ENCODE results near the gene ARF3. TPM values are rescaled to one million over a fixed set of nuclear protein-coding genes. Genes with fewer than 3 reads are reported as not detected.

Gene ARF3
- polyA plus RNA-seq, 2 of the 4 experiments (the other 2 are of a cell fraction), result 138 to 287 TPM

- POLR2A ChIA-PET, result interaction anchor here (1.4 kb wide), 1 partner anchor 11 kb away, joined by 5 read pairs; the partner anchor contains the start of gene ARF3
- H3K4me2 ChIP-seq, result no peak overlapping the region
- H3K9me3 ChIP-seq, result no peaks in the 10 kb centered on the region
- ATAC-seq (no peak), FAIRE-seq (no peak), DNase-seq (ENCODE audit: low read depth in 1 of 2, low spot score in 1 of 2) (no peak)
- H3K4me1 ChIP-seq, result no peaks in the 10 kb centered on the region
- no peak for TF ChIP-seq ZNF302 (CRISPR knock-in tag; IDR thresholded peaks at IDR 0.05)
- no peak for TF ChIP-seq NPAS2 (CRISPR knock-in tag; IDR thresholded peaks at IDR 0.05; ENCODE audit: borderline replicate concordance)
- no peak for TF ChIP-seq RAD21 (conservative IDR thresholded peaks at IDR 0.05 in 1 of 2, IDR thresholded peaks at IDR 0.05 in 1 of 2)
- no peak for TF ChIP-seq JUN (IDR thresholded peaks at IDR 0.05)
- TF ChIP-seq FOSL2 (IDR thresholded peaks at IDR 0.05), result no peak
- no peak for TF ChIP-seq FOSL2 (CRISPR knock-in tag; IDR thresholded peaks at IDR 0.05)
- TF ChIP-seq KDM5A (IDR thresholded peaks at IDR 0.05), result no peak
- TF ChIP-seq CEBPB (IDR thresholded peaks at IDR 0.05), result no peak
- no peak for TF ChIP-seq CHD2 (IDR thresholded peaks at IDR 0.05; ENCODE audit: low read length, partially characterized antibody)
- no peak for TF ChIP-seq GATA3 (IDR thresholded peaks at IDR 0.05; ENCODE audit: borderline replicate concordance)
- no peak for TF ChIP-seq RARB (CRISPR knock-in tag; IDR thresholded peaks at IDR 0.05)
- TF ChIP-seq ELK1 (IDR thresholded peaks at IDR 0.05; ENCODE audit: low read depth, low read length), result no peak
- TF ChIP-seq POLR2A (IDR thresholded peaks at IDR 0.05; ENCODE audit: low read length), result no peak
- TF ChIP-seq ZC3H11A (IDR thresholded peaks at IDR 0.05), result no peak
- TF ChIP-seq, protein P1, sequence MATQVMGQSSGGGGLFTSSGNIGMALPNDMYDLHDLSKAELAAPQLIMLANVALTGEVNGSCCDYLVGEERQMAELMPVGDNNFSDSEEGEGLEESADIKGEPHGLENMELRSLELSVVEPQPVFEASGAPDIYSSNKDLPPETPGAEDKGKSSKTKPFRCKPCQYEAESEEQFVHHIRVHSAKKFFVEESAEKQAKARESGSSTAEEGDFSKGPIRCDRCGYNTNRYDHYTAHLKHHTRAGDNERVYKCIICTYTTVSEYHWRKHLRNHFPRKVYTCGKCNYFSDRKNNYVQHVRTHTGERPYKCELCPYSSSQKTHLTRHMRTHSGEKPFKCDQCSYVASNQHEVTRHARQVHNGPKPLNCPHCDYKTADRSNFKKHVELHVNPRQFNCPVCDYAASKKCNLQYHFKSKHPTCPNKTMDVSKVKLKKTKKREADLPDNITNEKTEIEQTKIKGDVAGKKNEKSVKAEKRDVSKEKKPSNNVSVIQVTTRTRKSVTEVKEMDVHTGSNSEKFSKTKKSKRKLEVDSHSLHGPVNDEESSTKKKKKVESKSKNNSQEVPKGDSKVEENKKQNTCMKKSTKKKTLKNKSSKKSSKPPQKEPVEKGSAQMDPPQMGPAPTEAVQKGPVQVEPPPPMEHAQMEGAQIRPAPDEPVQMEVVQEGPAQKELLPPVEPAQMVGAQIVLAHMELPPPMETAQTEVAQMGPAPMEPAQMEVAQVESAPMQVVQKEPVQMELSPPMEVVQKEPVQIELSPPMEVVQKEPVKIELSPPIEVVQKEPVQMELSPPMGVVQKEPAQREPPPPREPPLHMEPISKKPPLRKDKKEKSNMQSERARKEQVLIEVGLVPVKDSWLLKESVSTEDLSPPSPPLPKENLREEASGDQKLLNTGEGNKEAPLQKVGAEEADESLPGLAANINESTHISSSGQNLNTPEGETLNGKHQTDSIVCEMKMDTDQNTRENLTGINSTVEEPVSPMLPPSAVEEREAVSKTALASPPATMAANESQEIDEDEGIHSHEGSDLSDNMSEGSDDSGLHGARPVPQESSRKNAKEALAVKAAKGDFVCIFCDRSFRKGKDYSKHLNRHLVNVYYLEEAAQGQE (IDR thresholded peaks at IDR 0.05), result no peak
- TF ChIP-seq CBX2 (IDR thresholded peaks at IDR 0.05; ENCODE audit: borderline replicate concordance, low read depth), result no peak
- no peak overlapping the region for H3K4me3 ChIP-seq
- CTCF ChIA-PET, result interaction anchor here (0.6 to 77.5 kb wide), 6 partner anchors 7 to 133 kb away, joined by 3 to 2584 read pairs (median 3); partner anchors contain the start of genes ARF3, DDN, FKBP11 and PRKAG1
- H3K27ac ChIP-seq, result no peak overlapping the region
- 87% methylated on average over 6 of the region's 6 CpGs for WGBS (ENCODE audit: missing lambda C conversion rate)
These were observed 10.3 kb downstream of the ARF3 start for GRCh38 chr12:48946943-48947342.

DNA sequence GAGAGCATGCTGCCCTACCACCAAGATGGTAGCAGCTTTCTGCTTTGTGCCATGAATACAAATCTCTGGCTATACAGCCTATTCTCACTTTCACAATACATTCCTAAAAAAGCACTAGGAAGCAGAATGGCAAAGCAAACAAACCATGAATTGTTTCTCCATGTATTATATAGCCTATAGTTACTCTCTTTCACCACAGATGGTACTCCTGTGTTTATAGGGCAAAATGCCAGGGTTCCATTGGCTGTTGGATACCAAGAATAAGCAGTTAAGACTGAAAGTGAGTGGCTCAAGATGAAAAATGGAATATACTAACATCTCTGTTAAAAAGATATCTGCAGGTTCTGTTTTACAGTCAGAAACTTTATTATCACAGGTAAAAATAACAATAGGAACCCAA, 11.1 kb downstream of the ARF3 start:
- TF ChIP-seq RAD21 (conservative IDR thresholded peaks at IDR 0.05 in 1 of 2, IDR thresholded peaks at IDR 0.05 in 1 of 2) (no peak), JUNB (IDR thresholded peaks at IDR 0.05) (no peak), HEYL (CRISPR knock-in tag; IDR thresholded peaks at IDR 0.05) (no peak), CHD4 (IDR thresholded peaks at IDR 0.05; ENCODE audit: borderline replicate concordance) (no peak), FOSB (CRISPR knock-in tag; IDR thresholded peaks at IDR 0.05) (no peak)
- TF ChIP-seq, protein P2, sequence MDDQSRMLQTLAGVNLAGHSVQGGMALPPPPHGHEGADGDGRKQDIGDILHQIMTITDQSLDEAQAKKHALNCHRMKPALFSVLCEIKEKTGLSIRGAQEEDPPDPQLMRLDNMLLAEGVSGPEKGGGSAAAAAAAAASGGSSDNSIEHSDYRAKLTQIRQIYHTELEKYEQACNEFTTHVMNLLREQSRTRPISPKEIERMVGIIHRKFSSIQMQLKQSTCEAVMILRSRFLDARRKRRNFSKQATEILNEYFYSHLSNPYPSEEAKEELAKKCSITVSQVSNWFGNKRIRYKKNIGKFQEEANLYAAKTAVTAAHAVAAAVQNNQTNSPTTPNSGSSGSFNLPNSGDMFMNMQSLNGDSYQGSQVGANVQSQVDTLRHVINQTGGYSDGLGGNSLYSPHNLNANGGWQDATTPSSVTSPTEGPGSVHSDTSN (IDR thresholded peaks at IDR 0.05), result no peak
- Histone ChIP-seq H3K9me3 (no peaks in the 10 kb centered on the region), H3K27ac (no peak overlapping the region), H3K4me3 (no peak overlapping the region), H3K4me1 (no peaks in the 10 kb centered on the region), H3K4me2 (no peak overlapping the region)
- ATAC-seq (no peak), DNase-seq (ENCODE audit: low read depth in 1 of 2, low spot score in 1 of 2) (no peak), FAIRE-seq (no peak)
- ChIA-PET CTCF (interaction anchor here (0.6 to 77.5 kb wide), 6 partner anchors 8 to 132 kb away, joined by 3 to 2584 read pairs (median 4); partner anchors contain the start of genes ARF3, DDN, FKBP11 and PRKAG1), POLR2A (interaction anchor here (1.1 to 1.4 kb wide), 2 partner anchors 12 to 21 kb away, joined by 3 to 5 read pairs; partner anchors contain the start of genes ARF3 and FKBP11)
